AG08396 (cell line): ENCODE data around the gene RBM19.
"Not testable (repeated sequence)": the region's sequence is repeated elsewhere in the genome, so short reads cannot be mapped to it uniquely, and the experiment has no call there.

Experiments
- DNase-seq: peaks from one replicate; pipeline ENCODE4 v3.0.0; 2012; ENCODE audit warnings: low spot score, mixed read lengths

Gene RBM19

GRCh38 chr12:113831476-113831875, 134.6 kb downstream of the RBM19 start:
- DNase-seq, result no peak

DNA sequence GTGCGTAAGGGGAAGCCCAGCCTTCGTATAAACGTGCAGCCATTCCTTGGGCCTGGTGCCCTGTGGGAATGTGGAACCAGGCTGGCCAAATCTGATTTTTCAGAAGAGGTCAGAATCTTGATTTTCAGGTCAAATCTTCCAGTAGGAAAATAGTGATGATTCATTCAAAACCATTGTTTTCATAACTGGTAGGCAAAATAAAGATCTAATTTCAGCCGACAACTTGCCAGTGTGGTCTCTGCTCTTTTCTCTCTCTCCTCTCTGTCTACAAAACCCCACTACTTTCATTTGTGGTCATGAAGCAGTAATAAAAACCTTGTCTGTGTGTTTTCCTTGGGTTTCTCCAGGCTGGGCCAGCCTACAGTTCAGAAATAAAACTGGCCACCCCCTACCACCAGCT, 135.1 kb downstream of the RBM19 start:
- DNase-seq, result no peak

- DNase-seq, result no peak
These were observed 136.9 kb downstream of the RBM19 start for GRCh38 chr12:113829212-113829611.

GRCh38 chr12:113827539-113828114, 138.5 kb downstream of the RBM19 start:
- no peak for DNase-seq

GRCh38 chr12:113826805-113827538, 139.2 kb downstream of the RBM19 start:
- DNase-seq, result no peak

- DNase-seq, result no peak
These were observed 140.4 kb downstream of the RBM19 start for GRCh38 chr12:113825705-113826104.

- DNase-seq, result no peak
These were observed 142.3 kb downstream of the RBM19 start for GRCh38 chr12:113823816-113824215.

DNA sequence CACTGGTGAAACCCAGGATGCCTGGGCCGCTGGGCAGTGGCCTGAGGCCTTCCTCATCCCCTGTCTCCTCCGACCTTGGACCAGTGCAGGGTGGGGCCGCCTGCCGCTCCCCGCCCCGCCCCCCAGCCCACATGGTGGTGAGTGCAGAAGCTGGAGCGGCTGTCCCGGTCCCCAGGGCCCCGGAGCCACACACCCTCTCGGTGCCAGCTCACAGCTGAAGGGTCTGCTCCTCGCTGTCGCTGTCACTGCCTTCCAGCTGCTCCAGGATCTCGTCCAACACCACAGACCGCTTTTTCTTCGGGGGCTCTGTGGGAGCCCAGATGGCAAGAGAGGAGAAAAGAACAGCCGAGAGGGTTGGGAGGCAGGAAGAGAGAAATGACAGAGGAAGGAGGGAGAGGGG, 143.1 kb downstream of the RBM19 start:
- no peak for DNase-seq

GRCh38 chr12:113820842-113821241, 145.3 kb downstream of the RBM19 start:
- DNase-seq, result no peak

GRCh38 chr12:113820309-113820708, 145.8 kb downstream of the RBM19 start:
- no peak for DNase-seq

DNA sequence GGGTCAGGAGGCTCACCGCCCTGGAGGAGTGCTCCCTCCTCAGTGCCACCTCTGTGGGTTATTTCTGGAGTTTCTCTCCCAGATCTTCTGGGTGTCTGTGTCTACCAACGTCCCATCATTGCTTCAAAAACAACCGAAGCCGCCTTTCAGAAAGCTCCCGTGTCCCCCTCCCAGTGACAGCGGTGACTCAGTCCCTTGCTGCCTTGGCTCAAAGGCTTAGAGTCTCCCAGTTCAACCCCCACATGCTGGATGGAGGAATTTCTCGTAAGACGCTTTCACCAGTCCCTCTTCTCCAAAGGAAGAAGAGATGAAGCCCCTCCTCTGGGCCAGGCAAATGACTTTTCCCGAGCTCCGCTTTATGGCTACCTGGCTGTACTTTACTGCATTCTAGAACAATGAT, 146.6 kb downstream of the RBM19 start:
- no peak for DNase-seq

DNA sequence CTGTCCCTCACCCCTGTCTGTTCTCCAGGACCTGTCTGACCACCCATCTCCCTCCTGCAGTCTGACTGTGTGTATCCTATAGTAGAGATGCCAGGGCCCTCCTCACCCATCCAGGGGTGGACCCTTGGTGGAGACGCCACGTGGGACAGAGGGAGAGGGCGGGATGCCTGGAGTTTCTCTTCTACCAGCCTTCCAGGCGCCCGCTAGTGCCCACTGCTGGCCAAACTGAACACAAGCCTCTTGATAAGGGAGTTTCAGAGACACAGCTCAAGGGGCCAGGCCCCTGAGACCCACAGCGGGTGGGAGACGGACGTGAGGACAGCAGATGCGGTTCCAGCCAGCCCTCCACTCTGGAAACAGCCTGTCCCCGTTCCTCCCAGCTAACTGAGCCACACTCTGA, 147.3 kb downstream of the RBM19 start:
- no peak for DNase-seq

DNA sequence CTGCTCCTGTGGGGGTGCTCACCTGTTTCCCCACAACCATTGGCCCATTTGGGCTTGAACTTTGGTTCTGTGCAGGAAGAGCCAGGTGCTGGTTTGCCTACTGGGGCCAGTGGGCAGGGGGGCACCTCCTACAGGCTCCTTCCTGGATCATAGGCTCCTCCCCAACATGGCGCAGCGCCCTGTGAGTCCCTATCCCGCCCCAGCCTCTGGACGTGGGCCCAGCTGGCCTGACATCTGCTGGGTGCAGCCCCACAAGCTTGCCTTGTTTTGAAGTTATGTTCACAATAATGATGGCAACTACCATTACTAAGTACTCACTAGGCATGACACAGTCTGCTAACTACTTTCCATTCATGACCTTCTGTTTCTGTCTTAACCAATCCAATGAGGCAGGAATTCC, 147.8 kb downstream of the RBM19 start:
- no peak for DNase-seq

GRCh38 chr12:113816866-113817265, 149.3 kb downstream of the RBM19 start:
- no peak for DNase-seq

DNA sequence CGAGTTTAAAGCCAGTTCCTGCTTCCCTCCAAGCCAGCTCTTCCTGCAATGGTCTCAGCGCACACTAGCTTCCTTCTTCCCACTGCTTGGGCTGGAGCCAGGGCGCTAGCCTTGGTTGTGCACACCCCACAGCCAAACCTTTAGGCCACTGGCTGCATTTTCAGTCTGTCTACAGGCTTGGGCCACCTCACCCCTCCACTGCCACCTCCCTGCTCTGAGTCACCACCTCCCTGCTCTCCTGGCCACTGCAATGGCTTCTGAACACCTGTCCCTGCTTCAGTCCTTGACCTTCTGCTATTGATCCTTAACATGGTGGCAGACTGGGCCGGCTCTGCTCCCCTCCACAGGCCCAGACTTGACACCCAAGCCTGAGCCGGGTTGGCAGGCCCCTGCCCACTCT, 151.1 kb downstream of the RBM19 start:
- no peak for DNase-seq

DNA sequence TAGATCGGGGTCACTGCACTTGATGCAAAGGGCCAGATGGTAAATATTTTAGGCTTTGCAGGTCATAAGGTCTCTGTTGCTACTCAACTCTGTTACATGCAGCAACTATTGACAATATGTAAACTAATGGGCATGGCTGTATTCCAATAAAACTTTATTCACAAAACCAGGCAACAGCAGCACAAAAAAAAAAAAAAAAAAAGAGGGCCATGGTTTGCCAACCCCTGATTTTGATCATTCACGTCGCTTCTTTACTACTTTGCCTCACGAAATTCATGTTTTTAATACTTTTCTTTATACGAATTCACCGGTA, 152.9 kb downstream of the RBM19 start:
- no peak for DNase-seq

GRCh38 chr12:113812411-113813228, 153.5 kb downstream of the RBM19 start:
- no peak for DNase-seq

GRCh38 chr12:113809462-113810220, 156.5 kb downstream of the RBM19 start:
- DNase-seq, result not testable (repeated sequence)

DNA sequence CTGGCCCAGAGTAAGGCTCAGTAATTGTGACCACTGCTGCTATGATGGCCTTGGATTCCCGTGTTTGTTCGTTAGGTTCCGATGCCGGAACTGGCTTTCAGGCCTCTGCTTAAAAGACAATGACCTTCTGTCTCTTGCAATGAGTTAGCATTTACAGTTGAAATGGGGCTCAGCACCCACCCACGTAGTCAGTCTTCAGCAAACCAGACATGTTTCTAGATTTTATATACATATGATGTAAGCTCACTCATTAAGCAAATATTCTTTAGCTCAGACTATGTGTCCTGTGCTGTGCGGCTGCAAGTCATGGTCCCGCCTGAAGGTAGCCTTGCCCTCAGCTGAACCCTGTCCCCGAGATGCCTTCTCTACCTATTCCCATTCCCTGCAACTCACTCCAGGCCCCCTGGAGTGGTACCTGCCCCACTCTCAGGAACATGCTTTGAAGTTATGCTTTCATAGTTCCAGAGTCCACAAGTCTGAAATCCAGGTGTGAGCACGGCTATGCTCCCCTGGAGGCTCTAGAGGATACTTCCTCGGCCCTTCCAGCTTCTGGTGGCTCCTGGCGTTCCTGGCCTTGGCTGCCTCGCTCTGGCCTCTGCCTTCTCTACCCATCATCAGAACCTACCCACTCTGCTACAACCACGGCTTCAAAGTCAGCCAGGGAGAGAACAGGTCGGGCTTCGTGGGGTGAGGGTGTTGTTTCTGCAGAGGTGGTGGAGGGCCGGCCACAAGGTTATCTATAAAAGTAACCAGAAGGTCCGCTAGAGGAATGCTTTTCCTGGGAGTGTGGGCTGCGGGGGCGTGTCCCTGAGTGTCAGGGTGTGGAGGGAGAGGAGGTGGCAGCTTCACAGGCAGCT, 157.8 kb downstream of the RBM19 start:
- DNase-seq, result no peak

DNA sequence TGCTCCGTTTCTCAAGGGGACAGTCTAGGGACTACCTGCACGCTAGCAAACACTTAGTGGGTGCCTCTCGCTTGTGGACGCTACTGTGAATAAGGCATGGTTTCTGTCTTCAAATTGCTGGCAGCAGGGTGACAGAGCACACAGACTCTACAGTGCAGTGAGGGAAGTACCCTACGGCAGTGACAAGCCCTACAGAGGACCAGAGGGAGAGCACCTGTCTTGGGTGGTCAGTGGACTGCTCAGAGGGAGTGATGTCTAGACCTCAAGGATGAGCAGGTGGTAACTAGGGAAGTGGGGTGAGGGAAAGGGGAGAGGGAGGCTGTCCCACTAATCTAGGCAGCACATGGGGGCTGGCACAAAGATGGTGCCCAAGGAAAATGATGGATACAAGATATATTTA, 160.5 kb downstream of the RBM19 start:
- DNase-seq, result no peak

DNA sequence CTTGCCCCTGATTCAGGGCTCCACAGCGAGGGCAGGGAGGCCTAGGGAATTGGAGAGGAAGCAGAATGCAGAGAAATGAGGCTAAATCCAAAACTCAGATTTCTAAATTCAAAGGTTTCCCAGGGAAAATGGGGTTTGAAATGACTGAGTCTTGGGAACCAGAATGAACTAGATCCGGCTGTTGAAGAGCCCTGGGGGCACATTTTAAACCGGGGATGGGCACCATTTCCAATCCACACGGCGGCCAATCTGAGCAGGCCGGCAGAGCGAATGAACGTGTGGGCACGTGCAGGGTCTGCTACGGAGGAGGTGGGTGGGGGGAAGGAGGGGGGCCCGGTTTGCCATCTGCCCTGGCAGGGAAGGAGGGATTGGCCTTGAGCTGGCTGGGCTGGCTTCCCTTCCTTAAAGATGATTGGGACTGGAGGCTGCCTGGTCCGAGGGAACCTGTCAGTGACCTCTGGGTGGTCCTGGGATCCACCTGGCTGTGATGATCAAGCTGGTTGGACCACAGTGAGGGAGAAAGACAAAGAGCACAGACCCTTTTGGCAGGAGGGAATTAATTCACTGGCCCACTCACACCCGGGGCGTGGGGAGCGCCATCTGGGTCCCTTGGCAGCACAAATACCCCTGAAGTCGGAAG, 161.0 kb downstream of the RBM19 start:
- no peak for DNase-seq
